Measurements from ENCODE around the gene SLC25A13.

The SLC25A13 gene

DNA sequence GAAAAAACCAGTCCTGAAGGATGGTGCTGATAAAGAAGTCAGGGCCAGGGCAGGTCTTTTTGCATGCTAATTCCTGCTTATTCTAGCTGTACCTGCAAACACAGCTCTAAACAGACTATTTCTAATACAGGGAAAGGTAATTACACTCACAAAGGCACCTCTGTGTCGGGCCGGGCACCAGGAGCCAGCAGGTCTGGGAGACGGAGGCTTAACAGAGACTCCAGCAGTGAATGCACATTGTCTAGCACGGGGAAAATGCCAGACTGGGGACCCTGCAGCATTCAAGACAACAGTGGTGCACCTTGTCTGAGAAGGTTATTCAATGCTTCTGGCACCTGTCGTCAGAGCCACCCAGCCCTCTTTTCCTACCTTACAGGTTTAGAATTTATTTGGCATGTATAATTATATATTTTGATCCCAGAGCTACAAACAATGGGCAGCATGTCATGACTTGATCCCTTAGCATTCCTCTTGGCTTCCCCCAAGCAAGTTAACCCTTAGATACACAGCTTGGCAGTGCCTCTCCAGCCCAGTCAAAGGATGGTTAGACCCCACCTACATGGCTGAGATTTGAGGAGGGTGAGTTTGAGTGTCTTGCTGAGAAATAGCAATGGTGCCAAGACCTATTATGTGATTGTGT, 185.2 kb downstream of the SLC25A13 start:
- DNase-seq = no peak

DNA sequence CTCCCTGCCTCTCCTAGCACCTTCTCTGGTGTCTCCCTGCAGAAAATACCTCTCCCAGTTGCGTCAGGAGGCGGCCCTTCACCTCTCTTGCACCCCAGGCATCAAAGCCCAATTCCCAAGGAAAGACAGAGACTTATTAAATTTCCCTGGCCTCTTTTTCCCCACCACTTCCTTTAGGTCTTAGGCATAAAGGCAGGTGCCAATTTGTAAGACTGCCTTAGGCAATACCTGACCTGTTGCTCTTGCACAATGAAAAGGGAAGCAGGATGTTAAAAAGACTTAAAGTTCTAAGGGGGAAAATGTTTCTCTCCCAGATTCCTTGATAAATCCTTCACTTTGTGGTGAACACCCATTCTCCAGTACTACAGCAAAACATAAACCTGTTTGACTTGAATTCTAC, 186.7 kb downstream of the SLC25A13 start:
- no peak for DNase-seq

DNA sequence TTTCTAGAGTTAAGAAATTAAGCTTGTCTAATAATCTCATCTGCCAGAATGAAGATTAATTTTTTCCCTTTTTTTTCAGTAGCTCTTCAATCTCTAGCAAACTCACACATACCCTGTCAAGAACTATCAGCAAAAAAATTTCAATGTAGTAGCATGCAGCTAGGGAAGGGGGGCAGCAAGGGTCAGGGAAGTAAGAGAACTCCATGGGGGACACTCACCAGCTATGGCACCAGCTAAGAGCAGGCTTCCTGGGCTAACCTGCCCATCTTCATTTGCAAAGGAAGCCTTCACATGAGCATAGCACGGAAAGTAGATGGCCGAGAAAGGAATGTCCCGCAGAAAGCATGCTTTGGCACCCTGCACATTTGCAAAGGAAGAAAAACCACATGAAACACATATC, 190.4 kb downstream of the SLC25A13 start:
- DNase-seq = no peak

DNA sequence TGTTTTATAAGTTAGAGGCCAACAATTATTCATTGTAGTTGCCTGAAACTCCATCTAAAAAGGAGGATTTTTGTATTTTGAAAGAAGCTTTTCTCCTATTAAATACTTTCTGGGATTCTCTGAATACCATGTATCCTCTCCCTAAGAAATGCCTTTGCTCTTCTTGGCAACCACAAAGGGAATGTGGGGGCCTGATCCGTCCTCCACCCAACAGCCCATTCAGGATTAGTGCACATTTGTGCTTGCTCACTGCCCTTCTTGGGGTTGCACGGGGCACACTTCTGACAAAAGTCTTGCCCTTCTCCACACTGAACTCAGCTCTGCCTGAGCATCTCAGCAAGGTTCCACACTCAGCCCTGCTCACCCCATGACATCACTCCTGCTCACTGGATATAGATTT, 194.2 kb downstream of the SLC25A13 start:
- DNase-seq = no peak

DNA sequence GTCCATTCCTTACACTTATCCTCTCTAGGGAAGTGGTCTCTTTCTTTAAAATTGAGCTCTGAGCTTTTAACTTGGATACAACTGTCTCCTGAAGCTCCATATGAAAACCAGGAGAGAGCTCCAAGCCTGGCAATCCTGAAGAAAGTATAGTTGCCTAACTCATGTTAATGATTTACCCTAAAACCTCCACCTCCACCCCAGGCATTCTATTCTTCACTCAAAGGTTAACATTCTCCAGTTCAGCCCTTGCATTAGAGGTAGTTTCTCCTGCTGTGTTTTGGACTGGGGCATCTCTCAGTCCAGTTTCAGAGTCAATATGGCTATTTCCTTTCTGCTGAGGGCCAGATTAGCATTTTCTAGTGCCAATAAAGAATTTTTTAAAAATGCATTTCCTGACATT, 195.5 kb downstream of the SLC25A13 start:
- no peak for DNase-seq

DNA sequence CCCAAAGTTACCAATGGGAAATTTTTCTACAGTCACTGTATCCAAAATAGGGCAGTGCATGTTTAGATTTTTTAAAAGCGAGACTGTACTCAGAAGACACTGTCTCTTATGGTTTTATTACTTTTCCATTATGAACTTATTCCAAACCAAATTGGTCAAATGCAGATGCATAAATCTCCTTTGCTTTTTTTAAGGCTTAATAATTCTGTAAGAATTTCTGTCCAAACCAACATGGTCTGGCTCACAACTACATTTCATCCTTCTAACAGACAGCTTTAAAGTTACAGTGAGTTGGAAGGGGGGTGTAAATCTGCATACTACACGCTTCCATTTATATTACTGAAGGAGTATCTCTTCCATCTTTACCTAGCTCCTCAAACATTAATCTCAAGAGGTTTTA, 199.2 kb downstream of the SLC25A13 start:
- DNase-seq = no peak

DNA sequence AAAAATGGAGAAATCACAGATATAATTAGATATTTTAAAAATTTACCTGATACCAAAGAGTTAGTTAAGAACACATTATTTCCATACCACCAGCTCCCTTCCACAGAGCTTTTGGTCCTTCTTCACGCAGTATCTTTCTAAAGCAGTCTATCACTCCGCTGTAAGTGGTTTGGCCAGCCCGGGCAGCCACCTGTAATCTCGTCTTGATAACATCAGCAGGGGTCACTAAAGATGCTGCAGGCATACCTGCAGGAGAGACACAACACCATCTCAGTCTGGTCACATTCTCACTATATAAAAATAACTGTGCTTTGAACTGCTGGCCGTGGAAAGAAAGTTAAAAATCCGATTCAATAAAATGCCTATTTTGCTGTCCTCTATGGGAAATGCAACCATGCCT, 200.1 kb downstream of the SLC25A13 start:
- DNase-seq = no peak

DNA sequence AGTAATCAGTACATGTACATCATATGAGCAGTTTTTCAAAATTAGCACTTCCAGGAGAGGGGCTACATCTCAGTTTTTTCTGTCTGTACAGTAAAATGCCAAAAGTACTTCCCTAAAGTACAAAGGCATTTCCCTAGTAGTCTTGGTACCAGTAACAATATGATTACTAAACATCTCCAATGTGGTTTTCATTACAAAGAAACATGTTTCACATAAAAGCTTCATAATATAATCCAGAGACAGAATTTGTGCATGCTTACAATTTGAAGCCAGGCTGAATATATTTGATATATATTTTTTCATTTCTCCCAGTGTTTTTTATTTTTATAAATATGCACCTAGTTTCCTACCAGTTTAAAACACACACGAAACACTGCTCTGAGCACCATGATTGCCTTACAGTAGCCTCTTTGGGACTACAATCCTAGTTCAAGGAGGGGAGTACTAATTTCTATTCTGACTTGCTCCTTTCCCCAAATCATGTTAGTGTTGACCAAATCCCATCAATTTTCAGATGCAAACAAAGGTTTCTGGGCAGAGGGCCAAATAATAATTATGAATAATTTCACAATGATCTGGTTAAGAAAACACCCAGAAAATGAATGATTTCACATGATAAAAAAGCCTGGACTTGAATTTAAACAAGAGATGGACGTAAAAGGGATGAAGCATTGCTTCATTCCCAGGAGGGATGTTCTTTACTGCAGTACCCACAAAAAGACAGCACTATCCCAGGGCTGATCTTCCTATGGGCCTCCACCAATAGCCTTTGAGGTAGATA, 201.3 kb downstream of the SLC25A13 start:
- no peak for DNase-seq

DNA sequence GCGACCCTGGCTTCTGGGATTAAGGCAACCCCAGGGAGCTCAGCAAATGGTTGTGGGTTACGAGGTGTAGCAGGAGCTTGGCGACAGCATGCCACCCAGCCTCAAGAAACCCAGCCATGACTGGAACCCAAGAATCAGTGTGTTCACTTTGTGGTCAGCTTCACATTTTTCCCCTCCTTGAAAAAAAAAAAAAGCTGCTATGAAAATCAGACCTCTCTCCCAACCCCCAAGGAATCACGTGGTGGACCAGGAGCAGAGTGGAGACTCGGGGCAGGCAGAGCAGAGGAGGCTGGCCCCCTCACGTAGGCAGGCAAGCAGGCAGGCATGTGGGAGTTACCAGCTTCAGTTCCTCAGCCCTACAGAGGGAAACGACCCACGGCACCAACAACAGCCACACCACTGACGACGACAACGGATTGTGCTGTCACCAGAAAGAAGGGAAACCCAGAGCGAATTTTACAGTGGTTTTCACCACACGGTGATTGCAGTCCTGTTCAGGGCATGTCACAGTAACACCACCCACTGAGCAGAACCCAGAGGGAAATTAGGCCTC, 203.4 kb downstream of the SLC25A13 start:
- DNase-seq = no peak

DNA sequence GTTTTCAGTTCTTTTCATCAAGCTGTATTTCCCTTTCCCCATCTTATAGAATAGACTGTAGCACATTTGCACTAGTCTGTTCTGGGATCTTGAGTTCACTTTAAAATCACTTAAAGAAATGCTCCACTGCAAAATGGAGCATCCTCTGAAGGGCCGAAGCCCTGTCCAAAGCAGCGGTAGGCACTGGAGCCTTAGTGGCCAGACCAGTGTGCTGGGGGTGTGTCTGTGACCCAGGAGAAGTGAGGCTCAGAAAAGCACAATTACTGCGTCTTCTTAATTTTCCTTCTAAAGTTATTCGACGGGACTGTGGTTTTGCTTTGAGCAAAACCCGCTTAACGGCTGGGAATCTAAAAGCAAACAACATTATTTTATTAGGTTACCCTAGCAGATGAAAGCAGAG, 205.7 kb downstream of the SLC25A13 start:
- no peak for DNase-seq

DNA sequence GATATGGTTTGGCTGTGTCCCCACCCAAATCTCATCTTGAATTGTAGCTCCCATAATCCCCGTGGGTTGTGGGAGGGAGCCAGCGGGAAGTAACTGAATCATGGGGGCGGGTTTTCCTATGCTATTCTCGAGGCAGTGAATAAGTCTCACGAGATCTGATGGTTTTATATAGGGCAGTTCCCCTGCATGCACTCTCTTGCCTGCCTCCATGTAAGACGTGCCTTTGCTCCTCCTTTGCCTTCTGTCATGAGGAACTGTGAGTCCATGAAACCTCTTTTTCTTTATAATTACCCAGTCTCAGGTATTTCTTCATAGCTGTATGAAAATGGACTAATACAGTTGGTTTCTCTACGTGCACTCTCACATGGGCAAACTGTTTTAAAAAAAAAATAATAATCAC, 207.7 kb downstream of the SLC25A13 start:
- DNase-seq = no peak

DNA sequence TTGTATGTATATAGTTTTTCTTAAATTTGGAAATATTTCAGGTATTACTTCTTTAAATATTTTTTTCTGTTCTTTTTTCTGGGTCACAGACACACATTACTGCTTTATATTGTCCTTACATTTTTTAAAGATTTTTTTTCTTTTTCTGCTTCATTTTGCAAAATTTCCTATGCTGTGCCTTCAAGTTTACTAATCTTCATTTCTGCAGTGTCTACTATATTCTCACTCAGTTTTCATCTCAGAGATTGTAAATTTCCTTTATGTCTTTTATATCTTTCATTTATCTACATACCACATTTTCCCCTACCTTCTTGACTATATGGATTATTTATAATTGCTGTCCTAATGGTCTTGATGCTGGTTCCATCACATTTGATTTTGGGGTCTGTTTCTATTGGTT, 210.5 kb downstream of the SLC25A13 start:
- no peak for DNase-seq

DNA sequence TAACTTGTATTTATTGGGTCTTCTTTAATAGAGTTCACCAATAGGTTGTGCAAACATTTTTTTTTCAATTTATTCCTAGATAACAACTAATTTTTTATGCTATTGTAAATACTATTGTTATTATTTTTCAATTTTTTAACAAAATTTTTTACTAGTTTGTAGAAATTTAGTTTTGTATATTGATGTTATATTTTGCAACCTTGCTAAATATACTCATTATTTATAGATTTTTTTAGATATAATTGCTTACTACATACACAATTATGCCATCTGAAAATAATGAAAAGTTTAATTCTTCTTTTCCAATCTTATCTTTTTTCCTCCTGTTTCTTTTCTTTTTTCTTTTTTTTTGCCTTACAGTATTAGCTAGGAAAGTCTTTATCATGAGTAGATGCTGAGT, 216.9 kb downstream of the SLC25A13 start:
- no peak for DNase-seq

DNA sequence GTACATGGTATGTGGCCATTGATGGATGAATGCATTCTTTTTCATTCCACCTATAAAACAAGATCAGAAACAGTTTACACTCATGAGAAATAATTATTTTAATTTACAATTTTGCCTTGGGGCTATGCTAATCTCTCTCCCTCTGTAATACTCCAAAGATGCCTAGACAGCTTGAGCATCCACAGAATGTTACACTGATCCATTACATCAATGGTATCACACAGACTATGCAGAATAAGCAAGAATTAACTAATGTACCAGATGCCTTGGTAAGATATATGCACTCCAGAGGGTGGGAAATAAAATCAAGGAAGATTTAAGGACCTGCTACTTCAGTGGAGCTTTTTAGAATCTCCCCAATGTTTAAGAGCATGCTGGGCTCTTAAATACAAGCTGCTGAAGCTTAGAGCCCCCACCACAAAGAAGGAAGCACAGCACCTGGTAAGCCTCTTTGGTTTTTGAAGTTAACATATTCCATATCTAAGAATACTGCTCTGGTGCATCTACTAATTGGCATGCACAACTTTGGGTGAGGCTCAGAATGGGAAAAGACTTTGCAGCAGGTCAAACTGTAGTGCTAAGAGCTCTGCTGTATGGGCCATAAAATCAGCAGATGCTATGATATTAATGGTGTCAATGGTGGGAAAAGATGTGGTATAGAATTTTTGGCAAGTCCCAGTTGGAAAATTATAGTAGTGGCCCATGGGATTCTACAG, 219.6 kb downstream of the SLC25A13 start:
- DNase-seq = no peak

DNA sequence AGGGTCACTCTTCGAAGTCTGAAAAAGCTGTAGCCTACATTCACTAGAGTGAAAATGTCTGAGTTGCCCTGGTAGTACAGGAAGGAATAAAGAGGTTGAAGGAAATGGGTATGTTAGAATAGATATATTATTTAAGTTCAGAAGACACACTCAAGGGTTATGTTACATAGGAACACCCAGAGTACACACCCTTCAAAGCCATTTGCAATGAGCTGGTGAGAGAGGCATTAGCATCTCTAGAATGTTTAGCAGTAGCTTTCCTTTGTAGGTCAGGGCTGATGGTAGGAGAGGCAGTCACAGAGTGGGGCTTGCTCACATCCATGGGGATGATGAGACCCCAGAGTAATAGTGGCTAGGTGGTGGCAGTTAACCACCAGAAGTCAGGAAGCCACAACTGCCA, 221.2 kb downstream of the SLC25A13 start:
- no peak for DNase-seq

DNA sequence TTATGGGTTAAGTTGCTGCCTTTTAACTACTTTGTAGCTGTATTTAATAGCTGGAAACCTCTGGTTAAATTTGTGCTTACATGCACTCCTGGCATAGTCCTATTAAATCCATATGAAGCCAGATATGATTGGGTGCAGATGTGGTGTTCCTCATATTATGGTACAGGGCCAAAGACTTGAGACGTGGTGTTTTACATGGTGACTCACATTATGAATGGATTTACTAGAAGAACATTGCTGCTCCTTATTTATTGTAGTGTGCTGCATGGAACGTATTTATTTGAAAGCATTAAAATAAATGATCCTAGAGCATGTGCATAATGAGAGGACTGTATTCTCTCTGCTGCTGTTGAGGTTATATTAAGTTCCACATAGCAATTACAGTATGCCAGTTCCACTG, 224.1 kb downstream of the SLC25A13 start:
- no peak for DNase-seq

DNA sequence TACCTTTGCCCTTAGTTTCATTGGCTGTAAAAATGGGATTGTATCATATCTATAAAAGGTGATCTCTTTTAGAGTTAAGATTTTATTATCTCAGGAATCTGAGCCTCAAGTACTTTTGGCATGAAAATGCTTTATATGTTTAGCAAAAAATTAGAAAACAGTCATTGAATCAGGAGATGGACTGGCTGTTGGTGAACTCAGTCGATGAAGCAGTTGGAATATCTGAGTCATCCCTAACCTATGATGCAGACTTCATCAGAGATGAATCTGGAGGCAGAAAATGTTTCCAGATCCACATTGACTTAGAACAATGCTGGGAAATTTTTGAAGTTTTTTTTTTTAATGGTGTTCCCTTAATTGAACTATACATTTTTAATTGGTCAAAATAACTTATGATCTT, 228.5 kb downstream of the SLC25A13 start:
- DNase-seq = no peak

DNA sequence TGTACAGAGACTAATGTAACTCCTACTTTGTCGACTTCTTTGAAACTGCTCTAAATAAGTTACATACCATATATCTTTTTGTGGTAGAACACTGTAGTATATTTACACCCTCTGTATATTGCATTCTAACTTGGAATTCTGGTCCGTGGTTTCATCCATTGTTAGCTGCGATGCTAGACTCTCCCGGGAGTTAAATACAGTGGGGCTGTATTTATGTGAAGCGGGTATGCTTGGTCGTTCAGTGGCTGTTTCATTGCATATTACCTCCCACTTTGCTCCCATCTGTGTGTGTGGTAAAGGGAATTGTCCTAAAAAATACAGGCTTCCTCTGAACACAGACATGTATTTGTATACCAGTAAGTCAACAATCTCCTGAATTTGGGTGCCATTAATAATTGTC, 231.1 kb downstream of the SLC25A13 start:
- DNase-seq = no peak

DNA sequence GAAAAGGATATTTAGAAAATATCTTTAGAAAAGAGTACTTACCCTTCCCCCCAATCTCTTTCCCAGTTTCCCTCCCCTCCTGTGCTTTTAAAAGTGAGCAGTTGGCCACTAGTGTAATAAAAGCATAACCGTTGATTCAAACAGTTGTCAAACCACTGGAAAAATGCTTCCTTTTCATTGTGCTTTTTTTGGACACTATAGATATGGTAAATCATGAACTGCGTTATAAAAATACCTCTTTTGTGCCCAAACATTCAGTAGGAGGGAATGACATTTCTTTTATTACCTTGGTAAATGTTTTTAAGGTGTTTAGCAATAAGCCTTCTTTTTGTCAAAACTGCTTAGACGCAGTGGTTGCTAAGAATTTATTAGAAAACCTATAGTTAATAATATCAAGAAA, 232.4 kb downstream of the SLC25A13 start:
- no peak for DNase-seq

DNA sequence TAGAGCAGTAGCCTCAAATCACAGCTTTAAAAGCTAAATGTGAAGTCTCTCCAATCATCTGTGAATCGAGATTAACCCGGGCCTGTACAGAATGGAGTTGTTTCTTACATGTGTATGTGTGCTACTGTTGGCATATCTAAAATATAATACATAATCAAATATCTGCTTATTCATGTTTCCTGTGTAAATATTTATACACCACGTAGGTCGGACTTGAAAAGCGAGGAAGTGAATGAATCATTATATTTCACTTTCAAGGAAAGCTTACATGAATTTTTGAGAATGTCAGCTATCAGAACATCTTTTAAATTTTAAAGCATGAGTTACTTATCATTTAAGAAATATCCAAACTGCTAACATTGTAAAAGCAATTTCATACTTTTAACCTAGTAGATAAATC, 233.3 kb downstream of the SLC25A13 start:
- no peak for DNase-seq

DNA sequence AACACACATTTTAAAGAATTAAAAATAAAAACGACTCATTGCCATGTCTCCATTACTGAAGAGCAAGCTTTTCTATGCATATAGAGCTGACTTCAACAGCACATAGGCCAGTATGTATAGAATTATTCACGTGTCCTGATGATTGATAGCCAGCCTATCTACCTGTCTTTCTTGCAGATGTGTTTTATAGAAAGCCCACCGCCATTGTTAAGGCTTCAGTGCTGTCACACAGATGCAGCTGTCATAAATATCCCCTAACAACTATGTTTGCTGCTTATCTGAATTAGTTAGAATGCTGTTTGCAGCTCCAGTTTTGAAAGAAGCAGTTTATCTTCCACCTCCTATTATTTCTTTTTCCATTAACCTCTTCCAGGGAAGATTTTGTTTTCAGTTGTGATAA, 235.9 kb downstream of the SLC25A13 start:
- DNase-seq = no peak

DNA sequence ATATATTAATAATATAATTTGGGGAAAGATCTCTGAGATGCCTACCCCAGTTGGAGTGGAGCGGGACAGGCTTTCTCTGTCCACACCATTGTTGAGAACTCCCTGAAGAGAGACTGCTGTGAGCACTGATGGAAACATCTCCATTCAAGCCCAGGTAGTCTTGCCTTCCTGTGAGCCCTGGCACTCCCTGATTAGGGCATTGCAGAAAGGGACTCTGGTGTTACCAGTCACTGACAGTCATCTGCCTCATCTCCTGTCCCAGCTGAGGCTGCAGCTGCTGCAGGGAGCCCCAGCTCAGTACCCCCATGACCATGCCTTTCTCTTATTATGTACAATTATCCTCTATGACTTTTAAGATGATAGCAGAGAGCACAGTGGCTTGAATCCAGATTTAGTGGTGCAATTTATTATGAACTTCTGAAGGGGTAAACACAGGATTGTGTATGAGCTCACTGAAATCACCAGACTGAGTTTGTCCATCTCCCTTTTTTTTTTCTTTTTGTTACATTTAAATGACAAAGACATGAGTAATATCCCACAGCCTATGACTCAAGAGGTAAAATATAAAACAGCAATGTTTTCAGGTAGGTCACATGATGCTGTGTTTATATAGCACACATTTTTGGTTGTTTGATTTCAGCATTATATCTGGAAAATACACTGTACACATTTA, 236.9 kb downstream of the SLC25A13 start:
- DNase-seq = no peak

DNA sequence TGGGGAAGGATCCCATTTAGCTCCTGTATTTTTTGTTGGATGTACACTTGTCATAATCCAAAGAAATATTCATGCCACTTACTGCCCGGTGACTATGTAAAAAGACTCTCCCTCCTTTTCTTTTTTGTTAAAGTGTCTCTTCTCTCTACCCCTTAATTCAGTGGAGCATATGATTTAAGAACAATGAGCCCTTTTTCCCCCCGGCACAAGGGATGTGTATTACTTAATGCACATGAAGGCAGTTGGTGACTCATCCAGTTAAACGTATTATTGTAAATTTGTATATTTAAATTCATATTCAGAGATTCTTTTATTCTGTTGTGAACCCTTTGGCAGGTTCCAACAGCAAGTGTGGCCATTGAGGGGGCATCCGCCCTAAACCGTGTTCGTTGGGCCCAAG, 241.9 kb downstream of the SLC25A13 start:
- no peak for DNase-seq

DNA sequence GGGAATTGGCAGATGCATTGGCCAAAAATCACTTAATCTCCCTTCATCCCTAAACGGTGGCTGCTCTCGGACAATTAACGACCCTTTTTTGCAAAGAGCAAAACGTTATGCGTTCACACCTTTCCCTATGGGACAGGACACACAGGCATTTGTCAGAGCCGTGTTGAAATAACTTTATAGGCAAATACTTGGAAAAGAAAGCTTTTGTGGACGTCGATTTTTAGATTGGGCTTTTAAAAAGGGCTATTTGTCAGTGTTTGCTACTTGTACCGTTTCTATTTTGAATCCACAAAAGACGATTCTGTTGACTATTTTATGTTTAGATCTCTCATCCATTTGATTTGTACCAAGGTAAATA, 245.6 kb downstream of the SLC25A13 start:
- no peak for DNase-seq

Data from 8988T (cell line).